NOMO-1 treated with dmso at 0.1 percent for 144 hours (cell line): ENCODE measurements around the gene CCDC146.
"Not testable (repeated sequence)": the region's sequence is repeated elsewhere in the genome, so short reads cannot be mapped to it uniquely, and the experiment has no call there.

Source experiments
- DNase-seq: peaks from one replicate; lab custom pipeline; 2025; ENCODE audit not compliant: unreplicated experiment; lab: John Stamatoyannopoulos, UW

CCDC146 gene, protein sequence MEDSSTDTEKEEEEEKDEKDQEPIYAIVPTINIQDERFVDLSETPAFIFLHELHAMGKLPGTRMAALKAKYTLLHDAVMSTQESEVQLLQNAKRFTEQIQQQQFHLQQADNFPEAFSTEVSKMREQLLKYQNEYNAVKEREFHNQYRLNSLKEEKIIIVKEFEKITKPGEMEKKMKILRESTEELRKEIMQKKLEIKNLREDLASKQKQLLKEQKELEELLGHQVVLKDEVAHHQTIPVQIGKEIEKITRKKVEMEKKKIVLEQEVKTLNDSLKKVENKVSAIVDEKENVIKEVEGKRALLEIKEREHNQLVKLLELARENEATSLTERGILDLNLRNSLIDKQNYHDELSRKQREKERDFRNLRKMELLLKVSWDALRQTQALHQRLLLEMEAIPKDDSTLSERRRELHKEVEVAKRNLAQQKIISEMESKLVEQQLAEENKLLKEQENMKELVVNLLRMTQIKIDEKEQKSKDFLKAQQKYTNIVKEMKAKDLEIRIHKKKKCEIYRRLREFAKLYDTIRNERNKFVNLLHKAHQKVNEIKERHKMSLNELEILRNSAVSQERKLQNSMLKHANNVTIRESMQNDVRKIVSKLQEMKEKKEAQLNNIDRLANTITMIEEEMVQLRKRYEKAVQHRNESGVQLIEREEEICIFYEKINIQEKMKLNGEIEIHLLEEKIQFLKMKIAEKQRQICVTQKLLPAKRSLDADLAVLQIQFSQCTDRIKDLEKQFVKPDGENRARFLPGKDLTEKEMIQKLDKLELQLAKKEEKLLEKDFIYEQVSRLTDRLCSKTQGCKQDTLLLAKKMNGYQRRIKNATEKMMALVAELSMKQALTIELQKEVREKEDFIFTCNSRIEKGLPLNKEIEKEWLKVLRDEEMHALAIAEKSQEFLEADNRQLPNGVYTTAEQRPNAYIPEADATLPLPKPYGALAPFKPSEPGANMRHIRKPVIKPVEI

DNA sequence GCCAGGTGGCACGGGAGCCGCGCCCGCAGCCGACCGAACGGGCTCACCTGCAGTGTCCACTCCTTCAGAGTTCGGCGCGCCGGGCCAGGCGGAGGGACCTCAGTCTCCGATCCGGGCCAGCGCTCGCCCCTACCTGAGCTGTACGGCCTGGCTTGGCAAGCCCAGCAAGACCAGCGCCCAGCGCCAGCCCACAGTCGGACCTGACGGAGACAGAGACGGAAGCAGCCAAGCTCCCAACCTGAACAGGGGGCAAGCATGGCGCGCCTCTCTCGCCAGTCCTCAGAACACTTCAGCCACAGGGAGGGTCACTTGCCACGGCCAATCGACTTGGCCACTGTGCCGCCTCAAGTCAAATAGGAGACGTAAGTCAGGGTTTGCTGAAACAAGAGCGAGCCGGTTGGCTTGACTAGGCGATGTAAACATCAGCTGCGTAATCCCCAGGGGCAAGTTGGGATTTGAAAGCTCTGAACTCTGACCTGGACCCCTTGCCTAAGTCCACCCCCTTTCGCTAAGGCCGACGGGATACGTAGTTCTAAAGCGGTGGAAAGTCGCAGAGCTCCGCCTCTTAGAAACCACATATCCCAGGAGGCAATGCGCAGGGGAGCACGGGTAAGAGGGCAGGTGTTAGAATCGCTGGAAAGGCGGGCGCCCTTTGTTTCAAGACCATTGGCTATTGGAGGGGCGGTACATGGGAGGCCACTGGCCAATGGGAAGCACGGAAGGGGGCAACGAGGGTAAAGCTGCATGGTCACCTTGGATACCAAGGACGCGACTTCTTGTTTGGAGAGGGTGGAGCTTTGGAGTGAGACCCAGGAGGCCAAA, at the start of gene CCDC146:
TSS of gene CCDC146 (plus strand) at position 756 of the 822 bp plus-strand sequence. CDS start 45,054 bp downstream, outside the sequence.
- peak; percentile 100 for DNase-seq

DNA sequence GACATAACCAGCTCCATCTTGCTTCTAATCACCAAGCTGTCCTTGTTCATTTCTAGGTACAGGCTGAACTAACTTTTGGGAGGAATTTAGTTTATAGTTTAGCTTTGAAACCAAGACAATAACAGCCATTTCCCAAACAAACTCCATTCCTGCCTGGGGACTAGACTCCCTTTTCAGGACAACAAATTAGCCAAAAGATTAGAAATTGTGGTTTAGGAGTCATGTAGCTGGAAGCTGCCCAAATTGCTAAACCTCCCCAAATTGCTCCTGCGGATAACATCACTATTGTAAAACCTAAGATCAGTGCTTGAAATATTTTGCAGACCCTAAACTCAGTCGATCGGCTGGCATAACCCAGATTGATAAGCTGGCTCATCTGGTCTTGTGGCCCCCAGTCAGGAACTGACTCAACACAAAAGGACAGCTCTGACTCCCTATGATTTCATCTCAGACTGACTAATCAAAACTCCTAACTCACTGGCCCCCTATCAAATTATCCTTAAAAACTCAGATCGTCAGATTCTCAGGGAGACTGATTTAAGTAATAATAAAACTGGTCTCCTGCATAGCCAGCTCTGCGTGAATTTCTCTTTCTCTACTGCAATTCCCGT, 47.5 kb upstream of the CCDC146 start:
- not testable (repeated sequence) for DNase-seq

- DNase-seq: not testable (repeated sequence)
Observed at GRCh38 chr7:77077060-77077459, 45.4 kb upstream of the CCDC146 start.

DNA sequence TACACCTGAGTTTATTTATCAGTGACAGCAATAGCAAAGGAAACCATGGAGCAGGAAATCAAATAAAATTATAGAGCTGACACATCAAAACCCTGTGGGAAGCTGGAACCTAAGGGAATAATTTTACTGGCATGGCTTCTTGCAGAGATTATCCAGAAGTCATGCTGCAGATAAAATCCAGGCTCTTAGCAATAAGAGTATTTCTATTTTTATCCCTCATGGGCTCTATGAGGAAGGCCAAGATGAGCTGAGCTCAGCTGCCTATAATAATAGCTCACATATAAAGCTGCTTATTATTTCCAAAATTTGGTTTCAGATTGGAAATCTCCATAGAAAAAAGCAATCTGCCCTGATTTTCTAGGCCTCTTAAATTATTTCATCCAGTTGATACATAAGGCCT, 43.3 kb upstream of the CCDC146 start:
- not testable (repeated sequence) for DNase-seq

GRCh38 chr7:77079624-77080023, 42.8 kb upstream of the CCDC146 start:
- DNase-seq: not testable (repeated sequence)

DNA sequence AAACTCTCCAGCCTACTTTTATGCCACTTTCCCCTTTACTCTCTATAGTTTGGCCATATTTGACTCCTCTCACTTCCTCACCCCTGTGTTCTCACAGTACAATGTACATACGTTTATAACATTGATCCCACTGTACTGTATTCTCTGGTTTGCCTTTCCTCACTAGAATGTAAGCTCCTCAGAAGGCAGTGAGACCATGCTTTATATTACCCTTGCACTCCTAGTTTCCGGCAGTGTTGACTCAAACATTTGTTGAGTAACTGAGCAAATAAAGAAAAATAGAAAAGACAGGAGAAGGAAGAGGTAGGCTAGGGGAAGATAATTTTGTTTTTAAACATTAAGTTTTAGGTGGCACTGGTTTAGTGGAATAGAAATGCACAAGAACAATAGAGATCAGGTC, 42.2 kb upstream of the CCDC146 start:
- DNase-seq: not testable (repeated sequence)

GRCh38 chr7:77082192-77082591, 40.2 kb upstream of the CCDC146 start:
- DNase-seq: not testable (repeated sequence)

DNA sequence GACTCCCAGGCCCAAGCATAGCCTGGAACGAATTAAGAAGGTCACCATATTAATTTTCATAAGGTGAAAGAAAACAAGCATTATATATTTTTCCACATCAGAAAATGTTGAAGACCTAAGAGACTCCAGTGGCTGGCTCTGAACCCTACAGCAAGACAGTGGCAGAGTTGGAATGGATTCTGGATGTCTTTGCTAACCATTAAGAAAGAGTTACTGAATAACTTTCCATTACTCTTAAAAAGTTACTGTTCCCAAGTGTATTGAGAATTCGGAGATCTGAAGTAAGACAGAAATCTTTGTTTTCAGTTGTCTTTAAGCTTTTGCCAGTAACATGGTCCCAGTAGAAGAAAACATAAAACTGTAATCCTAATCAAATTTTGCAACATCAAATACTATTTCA, 30.1 kb upstream of the CCDC146 start:
- DNase-seq: not testable (repeated sequence)

DNA sequence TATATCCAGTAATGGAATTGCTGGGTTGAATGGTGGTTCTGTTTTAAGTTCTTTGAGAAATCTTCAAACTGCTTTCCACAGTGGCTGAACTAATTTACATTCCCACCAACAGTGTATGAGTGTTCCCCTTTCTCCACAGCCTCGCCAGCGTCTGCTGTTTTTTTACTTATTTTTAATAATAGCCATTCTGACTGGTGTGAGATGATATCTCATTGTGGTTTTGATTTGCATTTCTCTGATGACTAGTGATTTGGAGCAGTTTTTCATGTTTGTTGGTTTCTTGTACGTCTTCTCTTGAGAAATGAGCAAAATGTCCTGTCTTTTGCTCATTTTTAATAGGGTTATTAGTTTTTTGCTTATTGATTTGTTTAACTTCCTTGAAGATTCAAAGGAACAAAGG, 21.9 kb upstream of the CCDC146 start:
- DNase-seq: not testable (repeated sequence)

GRCh38 chr7:77101187-77101586, 21.2 kb upstream of the CCDC146 start:
- not testable (repeated sequence) for DNase-seq

- not testable (repeated sequence) for DNase-seq
Observed at GRCh38 chr7:77102671-77103070, 19.7 kb upstream of the CCDC146 start.

DNA sequence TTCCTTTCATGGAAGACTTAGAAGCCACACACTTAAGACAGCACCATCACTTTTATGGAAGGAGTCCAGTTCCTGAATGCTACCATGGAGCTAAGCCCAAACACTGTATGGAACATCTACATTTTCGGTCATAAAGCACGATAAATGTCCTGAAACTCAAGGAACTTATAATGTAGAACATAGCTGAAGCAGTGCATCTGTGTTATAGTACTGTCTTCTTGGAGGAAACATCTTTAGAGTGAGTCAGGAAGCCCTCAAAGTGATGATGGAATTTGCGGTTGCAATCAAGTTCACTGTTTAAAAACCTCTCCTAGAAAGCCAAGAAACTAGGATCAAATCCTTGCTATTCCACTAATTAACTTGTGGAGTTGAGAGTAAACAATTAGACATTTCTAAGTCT, 16.5 kb upstream of the CCDC146 start:
- DNase-seq: not testable (repeated sequence)

DNA sequence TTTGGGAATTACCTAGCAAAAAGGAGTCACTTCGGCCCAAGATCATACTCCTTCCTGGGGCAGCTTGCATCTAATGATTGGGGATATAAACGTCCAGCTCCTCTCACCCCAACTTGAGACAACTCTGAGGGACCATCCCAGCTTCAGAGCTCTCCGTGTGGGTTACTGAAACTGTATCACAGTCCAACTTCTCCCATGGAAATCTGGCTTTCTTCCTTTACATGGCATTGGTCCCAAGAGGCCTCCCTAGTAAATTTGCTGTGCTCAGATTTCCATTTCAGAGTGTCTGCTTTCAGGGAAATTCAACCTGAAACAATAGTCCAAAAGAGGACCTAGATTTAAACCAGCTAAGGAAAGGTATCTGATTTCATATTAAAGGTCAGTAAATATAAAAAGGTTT, 14.8 kb upstream of the CCDC146 start:
- not testable (repeated sequence) for DNase-seq

DNA sequence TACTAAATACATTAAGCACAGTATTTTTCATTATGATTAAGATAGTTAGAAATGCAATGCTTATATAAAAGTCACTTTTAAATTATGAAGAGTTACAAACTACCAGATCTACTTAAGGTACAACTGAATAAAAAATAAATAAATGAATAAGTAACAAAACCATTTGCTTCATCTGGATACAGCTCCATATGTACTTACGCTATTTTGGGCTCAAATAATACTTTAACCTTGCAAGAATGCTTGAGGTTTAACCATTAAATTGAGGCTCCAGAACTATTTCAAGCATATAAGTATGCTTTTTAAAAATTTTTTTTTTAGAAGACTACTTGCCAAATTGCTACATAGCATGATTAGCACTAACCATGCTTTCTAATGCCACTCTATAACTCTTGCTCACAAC, 14.1 kb upstream of the CCDC146 start:
- not testable (repeated sequence) for DNase-seq

DNA sequence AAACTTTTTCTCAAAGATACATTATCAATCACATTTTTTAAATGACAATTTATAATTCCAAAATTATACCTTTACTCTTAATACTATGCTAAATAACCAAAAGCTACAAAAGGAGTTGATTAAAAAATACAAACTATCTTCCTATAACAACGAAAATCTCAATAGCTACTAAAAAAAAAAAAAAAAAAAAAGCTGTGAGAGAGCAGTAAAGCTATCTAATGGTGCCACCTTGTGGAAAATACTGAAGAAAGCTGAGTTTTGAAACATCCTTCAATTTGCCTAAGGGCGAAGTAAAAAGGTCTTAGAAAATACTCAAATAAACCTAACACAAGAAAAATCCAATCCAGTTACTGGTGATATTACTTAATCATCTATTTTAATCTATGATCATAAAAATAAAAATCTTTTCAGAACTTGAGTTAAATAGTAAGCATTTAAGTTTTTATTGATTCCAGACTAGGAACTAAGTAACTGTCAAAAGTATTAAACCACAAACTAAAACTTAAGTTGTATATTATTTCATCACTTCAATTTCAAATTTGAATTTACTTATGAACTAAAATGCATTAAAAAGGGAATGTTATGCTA, 9.6 kb upstream of the CCDC146 start:
- DNase-seq: not testable (repeated sequence)

GRCh38 chr7:77125486-77125885, 3.1 kb downstream of the CCDC146 start:
- peak; percentile 31 for DNase-seq

DNA sequence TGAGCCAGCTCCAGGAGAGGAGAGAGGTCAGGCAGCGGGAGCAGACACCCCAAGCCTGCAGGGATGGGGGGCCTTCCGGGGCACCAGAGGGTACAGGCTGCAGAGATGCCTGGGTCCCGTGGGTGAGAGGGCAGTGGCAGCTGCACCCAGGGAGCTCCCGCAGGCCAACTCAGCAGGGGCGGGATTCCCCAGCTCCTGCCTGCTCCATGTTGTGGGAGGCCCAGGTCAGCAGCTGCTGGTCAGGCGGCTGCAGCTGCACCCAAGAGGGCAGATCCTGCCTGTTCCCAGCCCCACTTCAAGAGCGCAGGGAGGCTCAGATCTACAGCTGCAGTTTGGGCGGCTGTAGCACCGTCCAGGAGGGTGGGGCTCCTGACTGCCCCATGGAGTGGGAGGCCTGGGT, 4.6 kb downstream of the CCDC146 start:
- DNase-seq: not testable (repeated sequence)

DNA sequence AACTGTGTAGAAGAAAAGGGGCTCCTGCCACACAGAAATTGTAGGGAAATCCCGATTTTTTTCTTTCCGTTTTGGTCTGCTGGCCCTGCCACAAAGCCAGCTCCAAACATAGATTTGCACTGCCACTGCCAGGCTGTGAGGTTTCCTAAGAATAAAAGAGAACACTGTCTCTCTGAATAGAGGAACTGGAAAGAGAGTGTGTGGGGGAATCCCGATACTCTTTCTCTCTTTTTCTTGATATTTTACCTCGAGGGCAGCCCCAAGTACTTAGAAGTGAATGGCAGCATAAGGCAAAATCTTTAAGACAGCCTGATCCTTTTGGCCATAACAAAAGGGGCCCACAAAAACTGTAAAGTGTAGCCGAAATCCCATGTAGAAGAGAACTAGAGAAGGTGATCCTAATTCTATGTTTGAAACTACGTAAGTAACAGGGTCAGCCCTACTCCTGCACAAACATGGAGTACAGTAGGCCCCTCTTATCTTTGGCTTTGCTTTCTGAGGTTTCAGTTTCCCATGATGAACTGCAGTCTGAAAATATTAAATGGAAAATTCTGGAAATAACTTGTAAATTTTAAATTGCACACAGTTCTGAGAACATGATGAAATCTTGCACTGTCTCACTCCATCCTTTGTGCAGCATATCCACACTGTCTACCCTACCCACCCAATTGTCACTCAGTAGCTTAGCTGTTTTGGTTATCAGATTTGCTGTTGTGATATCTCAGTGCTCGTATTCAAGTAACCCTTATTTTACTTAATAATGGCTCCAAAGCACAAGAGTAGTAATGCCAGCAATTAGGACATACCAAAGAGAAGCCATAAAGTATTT, 6.4 kb downstream of the CCDC146 start:
- DNase-seq: peak; percentile 74

DNA sequence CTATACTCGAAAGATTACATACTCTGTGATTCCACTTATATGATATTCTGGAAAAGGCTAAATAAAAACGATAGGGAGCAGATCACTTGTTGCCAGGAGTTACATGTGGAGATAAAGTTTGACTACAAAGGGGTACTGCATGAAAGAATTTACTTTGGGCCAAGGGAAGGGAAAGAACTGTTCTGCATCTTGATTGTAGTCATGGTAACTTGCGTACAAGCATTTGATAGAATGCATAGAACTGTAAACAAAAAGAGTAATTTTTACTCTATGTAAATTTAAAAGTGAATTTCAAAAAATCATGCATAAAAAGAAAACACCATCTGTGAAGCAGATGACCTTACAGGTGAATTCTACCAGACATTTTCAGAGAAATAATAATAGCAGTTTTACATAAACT, 9.4 kb downstream of the CCDC146 start:
- not testable (repeated sequence) for DNase-seq
